SU-DHL-6 (cell line): ENCODE measurements around the gene BEGAIN.

Source experiments
- CTCF ChIP-seq: fragments of 200-600 bp; sonication (generic); IDR thresholded peaks from one replicate; pipeline ENCODE4 v1.5.1; 2017; ENCODE audit warnings: antibody characterized with exemption, mild to moderate bottlenecking, low read length, moderate library complexity; ENCODE audit not compliant: insufficient read depth, poor library complexity, severe bottlenecking
- EZH2phosphoT487 ChIP-seq: fragments of 200-600 bp; sonication (generic), shearing (Covaris generic); conservative IDR thresholded peaks from 2 replicates; pipeline ENCODE4 v1.6.1; 2018; ENCODE audit warnings: mild to moderate bottlenecking, antibody characterized with exemption, low read length, moderate library complexity, mixed read lengths

- TF ChIP-seq CTCF (no peak), EZH2phosphoT487 (no peak)
These were observed 46.9 kb downstream of the BEGAIN start for GRCh38 chr14:100540141-100540925.
